Neural cell (in vitro differentiated cells): ENCODE results near the gene TBC1D5.

ENCODE experiments used
- CTCF ChIP-seq: fragments of 450-650 bp; IDR thresholded peaks from 2 replicates; pipeline ENCODE4 v1.5.1; 2014; ENCODE audit warnings: antibody characterized with exemption, mild to moderate bottlenecking, moderate library complexity; ENCODE audit not compliant: poor library complexity, severe bottlenecking
- EP300 ChIP-seq: fragments of 450-650 bp; conservative IDR thresholded peaks from 2 replicates; pipeline ENCODE4 v1.6.1; 2014; ENCODE audit warnings: antibody characterized with exemption, mild to moderate bottlenecking, moderate library complexity; ENCODE audit not compliant: poor library complexity, severe bottlenecking
- EZH2 ChIP-seq: fragments of 200-600, 300-800 bp; shearing (Covaris generic), sonication (generic); IDR thresholded peaks from 2 replicates; pipeline ENCODE4 v1.6.1; 2014; ENCODE audit warnings: antibody characterized with exemption, low read length, borderline replicate concordance, mild to moderate bottlenecking; ENCODE audit not compliant: insufficient read depth, poor library complexity, severe bottlenecking
- POLR2AphosphoS5 ChIP-seq: IDR thresholded peaks from 2 replicates; pipeline ENCODE4 v1.6.1; 2012
- REST ChIP-seq: IDR thresholded peaks from 2 replicates; pipeline ENCODE4 v1.6.1; 2012; ENCODE audit warnings: borderline replicate concordance
- SMC3 ChIP-seq: fragments of 450-650 bp; conservative IDR thresholded peaks from 2 replicates; pipeline ENCODE4 v1.6.1; 2014; ENCODE audit warnings: antibody characterized with exemption, mild to moderate bottlenecking, moderate library complexity; ENCODE audit not compliant: poor library complexity
- TAF1 ChIP-seq: IDR thresholded peaks from 2 replicates; pipeline ENCODE4 v1.6.1; 2012; ENCODE audit warnings: low read depth

- TF ChIP-seq CTCF, result no peak
- no peak for TF ChIP-seq EZH2
- TF ChIP-seq SMC3, result no peak
- TF ChIP-seq TAF1, result no peak
- TF ChIP-seq POLR2AphosphoS5, result no peak
- no peak for TF ChIP-seq REST
- no peak for TF ChIP-seq EP300
These were observed 475.6 kb downstream of the TBC1D5 start for GRCh38 chr3:17266846-17267245.
